NK-92 (cell line): ENCODE measurements around the gene IL16.
"Not testable (repeated sequence)": the region's sequence is repeated elsewhere in the genome, so short reads cannot be mapped to it uniquely, and the experiment has no call there.

Experiments used
- DNase-seq: peaks from one replicate; lab custom pipeline; 2025; ENCODE audit not compliant: unreplicated experiment; lab: John Stamatoyannopoulos, UW

IL16 gene

DNA sequence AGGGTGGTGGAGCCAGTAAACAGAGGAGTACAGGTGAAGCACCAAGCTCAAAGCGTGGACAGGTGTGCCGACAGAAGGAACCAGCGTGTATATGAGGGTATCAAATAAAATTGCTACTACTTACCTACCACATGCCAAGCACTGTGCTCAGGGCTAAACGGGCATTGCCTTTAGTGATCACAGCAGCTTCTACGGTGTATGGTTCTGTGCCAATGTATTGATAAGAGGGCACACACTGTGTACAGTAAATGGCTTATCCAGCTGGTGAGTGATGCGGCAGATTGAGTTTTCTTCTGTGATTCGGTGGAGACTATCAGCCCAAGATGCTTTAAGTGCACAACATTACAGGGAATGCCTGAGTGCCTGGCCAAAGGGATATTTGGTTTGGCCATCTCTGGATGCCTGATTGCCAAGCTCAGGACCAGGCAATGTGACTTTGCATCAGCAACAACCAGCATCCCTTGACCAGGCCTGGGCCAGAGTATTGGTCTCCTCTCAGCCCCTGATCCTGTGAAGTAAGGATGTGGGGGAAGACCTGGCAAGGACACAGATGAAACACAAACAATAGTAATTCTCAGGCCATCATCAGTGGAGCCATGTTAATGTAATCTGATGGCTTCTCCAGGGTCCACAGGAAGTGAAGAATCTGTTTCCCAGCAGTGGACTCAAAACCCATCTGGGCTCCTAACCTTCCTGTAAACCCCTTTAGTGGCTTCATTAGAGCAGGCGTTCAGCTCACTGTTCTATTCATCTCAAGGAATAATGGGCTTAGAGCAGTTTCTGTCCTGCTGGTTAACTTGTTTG, 113.2 kb downstream of the IL16 start:
- no peak for DNase-seq

GRCh38 chr15:81310480-81310879, 113.8 kb downstream of the IL16 start:
- DNase-seq, result no peak

DNA sequence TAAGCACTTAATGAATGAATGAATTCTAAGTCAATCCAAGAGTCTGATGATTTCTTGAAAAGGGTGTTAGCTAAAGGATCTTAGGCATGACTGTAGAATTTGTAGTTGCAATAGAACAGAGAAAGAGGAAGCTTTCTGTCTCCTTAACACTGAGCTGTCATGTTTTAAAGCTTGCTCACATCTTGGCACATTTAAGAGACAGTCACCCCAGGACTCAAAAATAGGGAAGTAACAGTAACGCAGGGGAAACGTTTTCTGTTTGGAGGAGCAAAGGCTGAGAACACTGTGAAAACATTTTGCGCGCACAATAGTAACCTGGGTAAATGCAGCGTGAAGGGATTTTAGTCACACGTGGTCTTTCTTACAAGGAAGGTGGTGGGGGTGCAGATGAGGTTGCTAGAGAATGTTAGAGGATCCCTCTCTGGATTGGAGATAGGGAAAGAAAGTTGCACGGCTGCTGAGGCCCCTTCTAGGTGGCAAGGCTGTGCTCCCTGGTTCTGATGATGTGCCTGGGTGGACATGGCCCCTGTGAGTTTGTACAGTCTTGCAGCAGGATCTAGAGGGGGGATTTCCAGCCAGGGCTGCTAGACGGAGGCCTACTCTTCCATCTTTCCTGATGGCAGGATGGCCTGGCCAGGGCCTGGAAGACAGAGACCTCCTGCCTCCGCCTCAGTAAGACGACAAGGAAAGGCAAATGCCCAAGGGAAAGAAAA, 115.2 kb downstream of the IL16 start:
- no peak for DNase-seq

- no peak for DNase-seq
Measured at GRCh38 chr15:81312790-81313543, 116.3 kb downstream of the IL16 start.

DNA sequence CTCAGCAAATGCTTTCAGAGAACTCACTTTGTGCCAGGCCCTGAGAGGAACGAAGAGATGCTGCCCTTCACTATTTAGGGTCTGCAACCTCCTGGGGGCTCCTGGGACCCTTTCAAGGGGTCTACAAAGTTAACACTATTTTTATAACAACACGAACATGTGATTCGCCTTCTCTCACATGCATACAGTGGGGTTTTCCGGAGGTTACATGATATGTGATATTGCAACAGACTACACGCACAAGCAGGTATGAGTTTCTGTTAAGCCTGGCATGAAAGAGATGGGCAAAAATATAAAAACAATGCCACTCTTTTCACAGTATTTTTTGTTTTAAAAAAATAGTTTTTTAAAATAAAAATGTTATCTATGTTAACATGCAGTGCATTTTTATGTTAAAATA, 117.0 kb downstream of the IL16 start:
- no peak for DNase-seq

- DNase-seq, result no peak
Measured at GRCh38 chr15:81314378-81314777, 117.7 kb downstream of the IL16 start.

DNA sequence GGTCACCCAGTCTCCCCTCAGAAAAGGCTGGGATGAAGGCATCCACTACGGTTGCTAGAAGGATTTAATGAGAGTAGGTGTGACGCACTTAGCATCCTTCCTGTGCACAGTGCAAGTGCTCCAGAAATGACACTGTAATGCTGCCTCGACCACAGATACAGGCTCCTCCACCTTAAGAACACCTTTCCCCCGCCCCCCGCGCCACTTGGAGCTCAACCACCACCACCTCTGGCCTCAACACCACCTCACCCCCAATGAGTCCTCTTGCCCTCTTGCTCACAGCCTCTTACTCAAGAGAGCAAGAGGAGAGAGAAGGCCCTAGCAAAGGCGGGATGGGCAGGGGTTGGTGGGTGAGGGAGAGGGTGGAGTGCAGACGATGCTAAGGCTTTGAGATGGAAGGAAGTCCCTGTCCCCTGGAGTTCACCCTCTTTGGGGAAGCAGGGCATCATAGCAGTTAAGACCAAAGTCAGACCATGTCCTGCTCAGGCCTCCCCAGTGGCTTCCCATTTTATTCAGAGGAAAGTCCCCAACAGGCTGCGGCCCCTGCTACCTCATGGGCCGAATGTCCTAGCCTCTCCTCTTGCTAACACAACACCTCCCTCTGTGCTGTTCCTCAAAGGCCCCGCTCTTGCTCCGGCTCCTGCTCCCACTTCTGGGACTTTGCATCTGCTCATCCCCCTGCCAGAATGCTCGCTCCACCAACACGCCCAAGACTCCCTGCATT, 118.9 kb downstream of the IL16 start:
- no peak for DNase-seq

GRCh38 chr15:81316267-81316666, 119.6 kb downstream of the IL16 start:
- no peak for DNase-seq

GRCh38 chr15:81317642-81318017, 121.0 kb downstream of the IL16 start:
- no peak for DNase-seq

- DNase-seq, result no peak
Measured at GRCh38 chr15:81321667-81322066, 125.0 kb downstream of the IL16 start.

DNA sequence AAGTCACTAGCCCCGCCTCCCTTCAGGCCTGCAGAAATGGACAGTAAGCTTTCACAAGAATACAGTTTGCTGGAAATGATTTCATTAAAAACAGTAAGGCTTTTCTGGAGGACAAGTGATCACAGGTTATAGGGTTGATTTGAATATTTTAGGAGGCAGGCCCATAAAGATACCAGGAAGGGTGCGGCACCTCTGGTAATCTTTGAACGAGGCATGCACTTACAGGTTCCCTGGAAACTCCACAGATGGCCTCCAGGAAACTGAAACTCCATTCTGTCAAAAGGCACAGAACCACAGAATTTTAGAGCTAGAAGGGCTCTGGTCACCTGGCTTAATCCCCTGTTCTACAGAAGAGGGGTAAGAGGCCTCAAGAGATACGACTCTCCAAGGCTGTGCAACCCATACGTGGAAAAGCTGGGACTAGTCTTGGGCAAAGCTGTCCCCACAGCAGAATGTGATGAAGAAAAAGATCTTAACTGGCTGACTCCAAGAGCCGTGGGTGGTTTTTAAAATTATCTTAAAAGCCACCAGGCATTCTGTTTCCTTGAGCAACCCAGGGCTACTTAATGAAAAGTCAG, 126.1 kb downstream of the IL16 start:
- DNase-seq, result no peak

DNA sequence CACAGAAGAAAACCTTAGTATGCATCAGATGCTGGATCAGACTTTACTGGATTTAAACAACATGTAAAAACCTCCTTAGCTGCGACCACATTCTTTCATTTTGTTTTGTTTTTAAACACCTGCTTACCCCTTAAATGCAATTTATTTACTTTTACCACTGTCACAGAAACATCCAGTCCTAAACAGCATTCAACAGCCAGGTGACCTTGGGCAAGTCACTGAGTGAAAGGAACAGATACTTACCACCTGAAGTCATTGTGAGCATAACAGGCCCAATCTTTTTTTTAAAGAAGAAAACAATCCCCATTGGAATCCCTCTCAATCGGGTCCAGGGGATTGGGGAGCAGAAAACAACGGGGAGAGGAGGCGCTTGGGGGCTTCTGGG, 126.9 kb downstream of the IL16 start:
- no peak for DNase-seq

- DNase-seq, result peak; percentile 70
Measured at GRCh38 chr15:81323944-81324881, 127.5 kb downstream of the IL16 start, which contains the start of gene STARD5. Gene STARD5 (minus strand): TSS chr15:81324141. CDS start chr15:81324099, 42 bp downstream.

- DNase-seq, result no peak
Measured at GRCh38 chr15:81326466-81327212, 130.0 kb downstream of the IL16 start.

DNA sequence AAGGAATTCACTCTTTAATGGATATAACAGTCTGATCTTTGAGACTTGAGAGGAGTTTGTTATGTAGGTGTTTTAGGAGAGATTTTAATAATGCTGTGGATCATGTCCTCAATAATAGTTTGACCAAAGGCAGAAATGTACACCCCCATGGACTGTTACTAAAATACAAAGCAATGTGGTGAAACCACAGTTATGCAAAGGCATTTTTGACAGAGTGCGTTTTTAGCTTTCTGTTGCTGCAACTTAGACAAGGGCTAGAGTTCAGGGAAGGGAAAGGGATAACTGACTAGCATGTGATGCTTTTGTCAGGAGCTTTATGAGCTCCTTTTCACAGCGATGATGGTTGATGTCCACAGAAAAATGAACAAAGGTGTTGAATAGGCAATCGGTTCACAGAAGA, 130.8 kb downstream of the IL16 start:
- no peak for DNase-seq

- DNase-seq, result no peak
Measured at GRCh38 chr15:81329446-81329845, 132.8 kb downstream of the IL16 start.

DNA sequence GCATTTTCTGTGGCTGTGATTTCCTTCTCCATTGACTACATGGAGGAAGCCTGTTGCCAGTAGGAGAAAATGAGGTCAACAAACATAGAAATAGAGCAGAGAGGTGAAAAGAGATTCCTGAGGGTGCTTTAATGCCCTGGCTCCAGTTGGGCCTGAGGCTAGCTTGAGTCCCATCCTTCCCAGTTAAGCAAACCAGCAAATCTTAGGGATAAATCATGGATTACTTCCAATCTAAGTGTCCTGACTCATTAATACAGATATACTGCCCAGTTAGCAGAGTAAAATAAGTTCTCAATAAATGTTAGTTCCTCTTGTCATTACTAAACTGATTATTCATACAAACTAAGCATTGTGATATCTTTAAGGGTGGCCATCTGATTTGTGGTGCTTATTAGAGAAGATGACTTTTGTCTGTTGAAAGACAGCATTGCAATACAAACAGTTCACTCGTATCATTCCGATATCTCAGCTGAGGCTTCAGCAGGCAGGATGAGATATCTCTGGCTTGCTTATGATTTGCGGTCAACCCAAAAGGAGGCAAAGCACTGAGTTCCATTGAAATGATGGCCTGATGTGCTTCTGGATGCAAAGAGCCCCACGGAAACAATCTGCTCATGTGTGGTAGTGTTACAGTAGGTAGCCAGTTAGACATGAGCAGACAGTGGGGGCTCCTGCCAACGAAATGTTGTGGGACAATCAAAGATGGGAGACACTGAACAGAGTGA, 133.8 kb downstream of the IL16 start:
- no peak for DNase-seq

DNA sequence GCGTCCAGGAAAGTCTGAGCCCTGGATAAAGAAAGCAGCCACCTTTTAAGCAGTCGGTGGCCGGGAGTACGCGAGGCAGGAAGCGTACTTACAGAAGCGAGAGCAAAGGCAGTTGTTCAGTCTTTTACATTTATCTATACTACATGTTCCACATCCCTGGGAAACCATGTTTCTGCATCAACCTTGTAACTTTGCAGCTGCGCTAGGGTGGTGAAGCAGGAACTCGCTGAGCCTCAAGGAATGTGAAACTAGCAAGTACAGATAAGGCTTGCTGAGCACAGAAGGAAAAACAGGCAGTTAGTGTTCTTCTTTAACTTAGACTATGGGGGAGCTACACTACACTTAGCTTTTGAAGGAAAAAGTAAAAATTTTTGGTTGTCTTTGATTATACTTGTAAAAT, 134.5 kb downstream of the IL16 start:
- DNase-seq, result not testable (repeated sequence)
